GM23248 (cell line): ENCODE data around the gene ARAP2. TPM values are rescaled to one million over a fixed set of nuclear protein-coding genes. Genes with fewer than 3 reads are reported as not detected.

Experiments
- DNase-seq: peaks from one replicate; pipeline ENCODE4 v3.0.0-alpha.2; 2015
- H2AFZ ChIP-seq: fragments of 200-600 bp; sonication (generic); 2 replicates; pipeline ENCODE4 v1.6.1; 2016; ENCODE audit warnings: antibody characterized with exemption
- H3F3A ChIP-seq: fragments of 200-600 bp; sonication (generic); 2 replicates; pipeline ENCODE4 v1.6.1; 2016; ENCODE audit warnings: mild to moderate bottlenecking, antibody characterized with exemption, mixed run types; ENCODE audit not compliant: insufficient read depth
- H3K27ac ChIP-seq: fragments of 200-600 bp; sonication (generic); 2 replicates; pipeline ENCODE4 v1.5.1; 2016; ENCODE audit warnings: mild to moderate bottlenecking
- H3K27me3 ChIP-seq: fragments of 200-600 bp; sonication (generic); replicated peaks from 2 replicates; pipeline ENCODE4 v1.6.1; 2016; ENCODE audit warnings: mild to moderate bottlenecking; ENCODE audit not compliant: insufficient read depth
- H3K36me3 ChIP-seq: fragments of 200-600 bp; sonication (generic); 2 replicates; pipeline ENCODE4 v1.6.1; 2016; ENCODE audit warnings: low read depth, mild to moderate bottlenecking
- H3K4me1 ChIP-seq: fragments of 200-600 bp; sonication (generic); 2 replicates; pipeline ENCODE4 v1.6.1; 2016; ENCODE audit warnings: mild to moderate bottlenecking; ENCODE audit not compliant: insufficient read depth
- H3K4me2 ChIP-seq: fragments of 200-600 bp; sonication (generic); one replicate; pipeline ENCODE4 v1.6.1; 2016; ENCODE audit warnings: mild to moderate bottlenecking; ENCODE audit not compliant: unreplicated experiment
- H3K4me3 ChIP-seq: fragments of 200-600 bp; sonication (generic); 2 replicates; pipeline ENCODE4 v1.5.1; 2016; ENCODE audit warnings: mild to moderate bottlenecking
- H3K79me2 ChIP-seq: fragments of 200-600 bp; sonication (generic); 2 replicates; pipeline ENCODE4 v1.6.1; 2016; ENCODE audit warnings: mild to moderate bottlenecking; ENCODE audit not compliant: insufficient read depth
- H3K9ac ChIP-seq: fragments of 200-600 bp; sonication (generic); 2 replicates; pipeline ENCODE4 v1.6.1; 2016; ENCODE audit warnings: mild to moderate bottlenecking
- H3K9me2 ChIP-seq: fragments of 200-600 bp; sonication (generic); 2 replicates; pipeline ENCODE4 v1.6.1; 2016; ENCODE audit warnings: mixed run types, mild to moderate bottlenecking, moderate library complexity; ENCODE audit not compliant: insufficient read depth
- H3K9me3 ChIP-seq: fragments of 200-600 bp; sonication (generic); one replicate; pipeline ENCODE4 v1.6.1; 2017; ENCODE audit warnings: low read depth
- H4K20me1 ChIP-seq: fragments of 200-600 bp; sonication (generic); 2 replicates; pipeline ENCODE4 v1.6.0; 2016; ENCODE audit not compliant: insufficient read depth
- EZH2 ChIP-seq: fragments of 200-600 bp; sonication (generic); IDR thresholded peaks from 2 replicates; pipeline ENCODE4 v1.6.1; 2018; ENCODE audit warnings: antibody characterized with exemption, mild to moderate bottlenecking; ENCODE audit not compliant: insufficient read depth, poor library complexity, severe bottlenecking
- EZH2phosphoT487 ChIP-seq: fragments of 200-600 bp; sonication (generic); IDR thresholded peaks from 2 replicates; pipeline ENCODE4 v1.6.1; 2018; ENCODE audit warnings: antibody characterized with exemption, moderate library complexity, mild to moderate bottlenecking, low read depth; ENCODE audit not compliant: insufficient read depth
- WGBS, 2 experiments: methylation state at CpG; one replicate each; pipeline ENCODE4 v1.1.6; 2015 to 2017; ENCODE audit warnings: low lambda C conversion rate in 2 of 2, low coverage in 1 of 2; ENCODE audit errors: missing lambda C conversion rate in 2 of 2; 5-methylcytosine and 5-hydroxymethylcytosine counted together
- in situ Hi-C: fragments of 300-500 bp; cut with MboI; formaldehyde crosslinking; loops from 2 replicates; pipeline ENCODE4 v1.15.0; 2020
- polyA plus RNA-seq: library from polyadenylated mRNA; unstranded; fragments of >200 nt; fragmentation: Nextera tagmentation; extraction: Ambion mirVana; gene quantifications from 2 replicates; pipeline ENCODE4 v1.2.1, GENCODE V29; 2016
- total RNA-seq: library from RNA; depleted of rRNA; stranded (reverse); fragments of >200 nt; shearing (Covaris generic); gene quantifications from 2 replicates; pipeline ENCODE4 v1.2.3, GENCODE V29; 2014

The ARAP2 gene
- total and polyA plus RNA-seq, 2 experiments from 2014 or later, result not detected

- Histone ChIP-seq H3K9ac (no peak overlapping the region), H3F3A (no peaks in the 10 kb centered on the region), H3K27me3 (no peaks in the 10 kb centered on the region), H3K79me2 (no peaks in the 10 kb centered on the region), H3K9me2 (no peaks in the 10 kb centered on the region), H3K4me3 (no peak overlapping the region), H4K20me1 (no peaks in the 10 kb centered on the region), H2AFZ (no peak overlapping the region), H3K9me3 (no peaks in the 10 kb centered on the region), H3K4me2 (no peak overlapping the region), H3K36me3 (no peaks in the 10 kb centered on the region), H3K4me1 (no peaks in the 10 kb centered on the region), H3K27ac (no peak overlapping the region)
- no peak for TF ChIP-seq EZH2
- TF ChIP-seq EZH2phosphoT487, result no peak
- in situ Hi-C loops, result no loop called here
- 54 to 55% methylated on average over 5 of the region's 5 CpGs for WGBS, 2 experiments
- DNase-seq, result no peak
Observed at GRCh38 chr4:36197501-36197900, 46.8 kb downstream of the ARAP2 start.

DNA sequence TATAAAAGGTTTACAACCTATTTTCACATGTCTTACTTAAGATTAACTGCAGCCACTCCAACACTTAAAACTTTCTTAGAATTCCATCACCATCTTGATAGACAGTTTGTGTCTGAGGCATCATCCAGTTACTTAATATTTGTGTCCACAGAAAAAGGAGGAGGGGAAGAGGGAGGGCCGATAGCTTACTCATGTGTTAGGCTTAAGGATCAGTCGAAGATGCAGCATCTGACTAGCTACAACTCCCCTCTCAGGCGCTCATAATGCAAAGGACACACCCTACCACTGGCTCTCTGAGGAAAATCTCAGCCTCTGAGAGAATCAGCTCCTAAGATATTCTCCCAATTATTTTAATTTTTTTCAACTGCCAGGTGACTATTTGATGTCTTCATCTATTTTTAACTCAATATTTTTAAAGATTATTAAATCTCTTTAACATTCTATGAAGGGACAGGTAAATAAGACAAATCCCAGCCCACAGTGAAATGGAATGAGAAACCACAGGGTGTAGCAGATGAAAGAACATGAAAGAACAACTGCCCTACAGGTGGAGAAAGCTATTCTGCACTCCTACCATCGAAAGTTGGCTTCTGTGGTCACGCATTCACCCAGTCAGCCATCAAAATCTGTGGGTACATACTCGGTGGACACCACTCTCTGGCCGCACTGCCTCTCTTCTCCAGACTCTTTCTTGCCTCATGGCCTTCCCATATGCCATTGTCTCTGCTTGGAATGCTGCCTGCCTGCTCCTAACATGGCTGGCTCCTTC, 48.0 kb downstream of the ARAP2 start:
- Histone ChIP-seq H3K4me3 (no peak overlapping the region), H2AFZ (no peak overlapping the region), H3K27me3 (no peaks in the 10 kb centered on the region), H4K20me1 (no peaks in the 10 kb centered on the region), H3K79me2 (no peaks in the 10 kb centered on the region), H3K36me3 (no peaks in the 10 kb centered on the region), H3F3A (no peaks in the 10 kb centered on the region), H3K27ac (no peak overlapping the region), H3K4me1 (no peaks in the 10 kb centered on the region), H3K9me2 (no peaks in the 10 kb centered on the region), H3K9me3 (no peaks in the 10 kb centered on the region), H3K4me2 (no peak overlapping the region), H3K9ac (no peak overlapping the region)
- TF ChIP-seq EZH2, result no peak
- TF ChIP-seq EZH2phosphoT487, result no peak
- in situ Hi-C loops, result no loop called here
- WGBS, 2 experiments, result 36 to 40% methylated on average over 7 of the region's 7 CpGs
- DNase-seq, result no peak

GRCh38 chr4:36192922-36193321, 51.4 kb downstream of the ARAP2 start:
- Histone ChIP-seq H2AFZ (no peak overlapping the region), H3K9me3 (no peaks in the 10 kb centered on the region), H3K79me2 (no peaks in the 10 kb centered on the region), H3K36me3 (no peaks in the 10 kb centered on the region), H3K4me3 (no peak overlapping the region), H3K27ac (no peak overlapping the region), H3K9ac (no peak overlapping the region), H3F3A (no peaks in the 10 kb centered on the region), H3K27me3 (no peaks in the 10 kb centered on the region), H4K20me1 (no peaks in the 10 kb centered on the region), H3K9me2 (no peaks in the 10 kb centered on the region), H3K4me1 (no peaks in the 10 kb centered on the region), H3K4me2 (no peak overlapping the region)
- no peak for DNase-seq
- WGBS, 2 experiments, result 0% methylated on average over 1 of the region's 1 CpG
- in situ Hi-C loops, result no loop called here
- no peak for TF ChIP-seq EZH2phosphoT487
- TF ChIP-seq EZH2, result no peak

GRCh38 chr4:36189511-36190226, 54.6 kb downstream of the ARAP2 start:
- H3F3A ChIP-seq, result no peaks in the 10 kb centered on the region
- no peak overlapping the region for H3K4me2 ChIP-seq
- H3K4me1 ChIP-seq, result no peaks in the 10 kb centered on the region
- 42 to 44% methylated on average over 3 of the region's 3 CpGs for WGBS, 2 experiments
- no peaks in the 10 kb centered on the region for H3K36me3 ChIP-seq
- no peaks in the 10 kb centered on the region for H3K9me2 ChIP-seq
- no peak overlapping the region for H2AFZ ChIP-seq
- no peaks in the 10 kb centered on the region for H3K79me2 ChIP-seq
- no peak overlapping the region for H3K4me3 ChIP-seq
- in situ Hi-C loops, result no loop called here
- H3K27ac ChIP-seq, result no peak overlapping the region
- DNase-seq, result no peak
- H3K9me3 ChIP-seq, result no peaks in the 10 kb centered on the region
- no peaks in the 10 kb centered on the region for H3K27me3 ChIP-seq
- H3K9ac ChIP-seq, result no peak overlapping the region
- no peaks in the 10 kb centered on the region for H4K20me1 ChIP-seq
- TF ChIP-seq EZH2 (no peak), EZH2phosphoT487 (no peak)
